ENCODE results near the gene SNX14.

DNA sequence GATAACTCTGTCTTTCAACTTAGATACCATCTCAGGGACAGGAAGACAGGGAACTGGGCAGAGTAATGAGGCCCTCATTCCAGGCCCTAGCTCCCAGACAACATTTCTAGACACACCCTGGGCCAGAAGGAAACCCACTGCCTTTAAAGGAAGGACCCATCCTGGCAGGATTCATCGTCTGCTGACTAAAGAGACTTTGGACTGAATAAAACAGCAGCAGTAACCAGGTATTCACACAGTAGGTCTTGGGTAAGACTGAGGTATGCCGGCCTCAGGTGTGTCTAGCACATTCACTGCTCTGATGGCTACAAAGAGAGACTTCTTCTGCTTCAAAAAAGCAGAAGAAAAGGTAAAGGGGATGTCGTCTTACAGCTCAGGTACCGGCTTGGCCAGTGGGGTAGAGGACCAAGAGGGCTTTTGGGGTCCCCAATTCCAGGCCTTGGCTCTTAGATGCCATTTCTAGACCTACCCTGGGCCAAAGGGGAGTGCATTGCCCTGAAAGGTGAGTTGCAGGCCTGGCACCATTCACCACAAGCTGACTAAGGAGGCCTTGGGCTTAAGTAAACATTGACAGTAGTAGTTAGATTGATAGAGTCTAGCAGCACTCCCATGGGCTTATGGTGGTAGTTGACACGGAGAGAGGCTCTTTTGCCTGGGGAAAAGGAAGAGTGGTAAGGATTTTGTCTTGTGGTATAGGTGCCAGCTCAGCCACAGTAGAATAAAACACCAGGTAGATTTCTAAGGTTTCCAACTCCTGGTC lies 13.4 kb downstream of the SNX14 start:
- TF ChIP-seq, protein P1, sequence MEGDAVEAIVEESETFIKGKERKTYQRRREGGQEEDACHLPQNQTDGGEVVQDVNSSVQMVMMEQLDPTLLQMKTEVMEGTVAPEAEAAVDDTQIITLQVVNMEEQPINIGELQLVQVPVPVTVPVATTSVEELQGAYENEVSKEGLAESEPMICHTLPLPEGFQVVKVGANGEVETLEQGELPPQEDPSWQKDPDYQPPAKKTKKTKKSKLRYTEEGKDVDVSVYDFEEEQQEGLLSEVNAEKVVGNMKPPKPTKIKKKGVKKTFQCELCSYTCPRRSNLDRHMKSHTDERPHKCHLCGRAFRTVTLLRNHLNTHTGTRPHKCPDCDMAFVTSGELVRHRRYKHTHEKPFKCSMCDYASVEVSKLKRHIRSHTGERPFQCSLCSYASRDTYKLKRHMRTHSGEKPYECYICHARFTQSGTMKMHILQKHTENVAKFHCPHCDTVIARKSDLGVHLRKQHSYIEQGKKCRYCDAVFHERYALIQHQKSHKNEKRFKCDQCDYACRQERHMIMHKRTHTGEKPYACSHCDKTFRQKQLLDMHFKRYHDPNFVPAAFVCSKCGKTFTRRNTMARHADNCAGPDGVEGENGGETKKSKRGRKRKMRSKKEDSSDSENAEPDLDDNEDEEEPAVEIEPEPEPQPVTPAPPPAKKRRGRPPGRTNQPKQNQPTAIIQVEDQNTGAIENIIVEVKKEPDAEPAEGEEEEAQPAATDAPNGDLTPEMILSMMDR (IDR thresholded peaks at IDR 0.05): no peak
- no peak for TF ChIP-seq ZFX (IDR thresholded peaks at IDR 0.05; ENCODE audit: borderline replicate concordance)
